ENCODE data around the gene KRTAP10-1. TPM values are rescaled to one million over a fixed set of nuclear protein-coding genes. Genes with fewer than 3 reads are reported as not detected.

KRTAP10-1 gene
- total RNA-seq, 2 experiments from 2014 or later = 0.13 TPM; not detected in 1

DNA sequence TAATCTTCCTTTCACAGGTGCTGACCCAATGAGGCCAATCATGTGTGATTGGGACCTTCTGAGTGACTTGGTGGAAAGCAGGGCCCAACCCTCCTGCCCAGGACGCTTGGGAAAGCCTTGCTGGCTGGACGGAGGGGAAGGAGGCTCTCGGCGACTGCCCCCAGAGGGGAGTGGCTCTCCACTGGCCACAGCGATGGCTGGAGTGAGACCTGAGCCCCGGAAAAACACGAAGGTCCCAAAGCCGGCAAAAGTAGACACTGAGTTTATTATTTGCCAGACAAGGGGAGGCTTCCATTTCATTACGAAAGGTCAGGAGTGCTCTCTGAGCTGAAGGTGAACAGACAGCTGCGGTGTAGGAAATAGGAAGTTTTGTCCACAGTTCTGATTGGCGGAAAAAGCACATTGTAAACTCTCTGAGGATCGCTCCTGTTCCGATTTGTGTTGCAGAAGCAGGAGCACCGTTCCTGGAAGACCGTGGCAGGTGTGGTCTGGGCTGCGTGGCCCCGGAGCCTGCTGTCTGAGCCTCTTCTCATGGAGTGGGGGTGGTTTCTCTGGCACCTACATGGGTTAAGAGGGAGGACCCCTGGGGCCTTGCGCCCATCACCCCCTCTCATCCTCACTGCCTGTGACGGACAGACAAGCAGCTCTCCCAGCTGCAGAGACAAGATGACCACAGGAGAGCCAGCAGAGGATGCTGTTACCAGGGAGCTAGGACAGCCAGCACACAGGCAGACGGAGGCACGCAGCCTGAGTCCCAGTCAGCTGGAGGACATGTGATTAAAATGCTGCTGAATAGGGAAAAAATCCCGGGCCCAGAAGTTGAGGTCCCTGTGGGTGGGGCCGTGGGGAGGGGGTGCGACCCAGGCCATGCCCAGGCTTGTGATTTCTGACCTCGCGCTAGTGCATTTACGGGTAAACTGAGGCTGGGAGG, 41.5 kb downstream of the KRTAP10-1 start:
- no peaks in the 10 kb centered on the region for H3K9me2 ChIP-seq (ENCODE audit: insufficient read depth, low read length)
- ChIA-PET POLR2A (no interaction called here), CTCF (ENCODE audit: unreplicated experiment) (no interaction called here)
- no peak overlapping the region for H3K27ac ChIP-seq (ENCODE audit: low read depth, low read length, poor library complexity, severe bottlenecking)
- no peak for DNase-seq (ENCODE audit: low spot score)
- H3K4me2 ChIP-seq (ENCODE audit: low read length) = no peak overlapping the region
- H3K9me3 ChIP-seq (ENCODE audit: low read length) = no peaks in the 10 kb centered on the region
- H2AFZ ChIP-seq (ENCODE audit: low read length) = no peak overlapping the region
- no peaks in the 10 kb centered on the region for H3K36me3 ChIP-seq (ENCODE audit: insufficient read depth, low read length)
- intact Hi-C loops (cut with micrococcal nuclease; ENCODE audit: unreplicated experiment) = no loop called here
- H4K20me1 ChIP-seq (ENCODE audit: insufficient read depth, low read length) = no peaks in the 10 kb centered on the region
- H3K4me1 ChIP-seq (ENCODE audit: insufficient read depth, low read length, poor library complexity, severe bottlenecking) = no peaks in the 10 kb centered on the region
- H3K4me3 ChIP-seq (ENCODE audit: low read depth, low read length, poor library complexity, severe bottlenecking) = no peak overlapping the region
- no peak for TF ChIP-seq CTCF (conservative IDR thresholded peaks at IDR 0.05; ENCODE audit: low read length)
- TF ChIP-seq EZH2phosphoT487 (IDR thresholded peaks at IDR 0.05; ENCODE audit: borderline replicate concordance, low read depth, low read length) = no peak
- no TSS peak for BruUV-seq (replicated peaks)
- H3K79me2 ChIP-seq (ENCODE audit: insufficient read depth, low read depth, low read length) = no peaks in the 10 kb centered on the region

GRCh38 chr21:44497703-44498126, 42.3 kb downstream of the KRTAP10-1 start:
- Histone ChIP-seq H3K9me2 (ENCODE audit: insufficient read depth, low read length) (no peaks in the 10 kb centered on the region), H3K79me2 (ENCODE audit: insufficient read depth, low read depth, low read length) (no peaks in the 10 kb centered on the region), H3K9me3 (ENCODE audit: low read length) (no peaks in the 10 kb centered on the region), H4K20me1 (ENCODE audit: insufficient read depth, low read length) (no peaks in the 10 kb centered on the region), H3K36me3 (ENCODE audit: insufficient read depth, low read length) (no peaks in the 10 kb centered on the region), H3K4me2 (ENCODE audit: low read length) (no peak overlapping the region), H3K4me3 (ENCODE audit: low read depth, low read length, poor library complexity, severe bottlenecking) (no peak overlapping the region), H2AFZ (ENCODE audit: low read length) (no peak overlapping the region), H3K4me1 (ENCODE audit: insufficient read depth, low read length, poor library complexity, severe bottlenecking) (no peaks in the 10 kb centered on the region), H3K27ac (ENCODE audit: low read depth, low read length, poor library complexity, severe bottlenecking) (no peak overlapping the region)
- DNase-seq (ENCODE audit: low spot score) = no peak
- intact Hi-C loops (cut with micrococcal nuclease; ENCODE audit: unreplicated experiment) = no loop called here
- ChIA-PET POLR2A (no interaction called here), CTCF (ENCODE audit: unreplicated experiment) (no interaction called here)
- no TSS peak for BruUV-seq (replicated peaks)
- TF ChIP-seq CTCF (conservative IDR thresholded peaks at IDR 0.05; ENCODE audit: low read length) (no peak), EZH2phosphoT487 (IDR thresholded peaks at IDR 0.05; ENCODE audit: borderline replicate concordance, low read depth, low read length) (no peak)

Data from OCI-LY7 (cell line).